HEK293 (cell line): ENCODE measurements around the gene C11orf54.
A peak's percentile ranks its signal among the peaks of the same experiment; 100 is the strongest.

ENCODE experiments used
- CTCF ChIA-PET: fragments of 350-600 bp; formaldehyde crosslinking; extraction: SDS; loops from one replicate; lab custom pipeline; 2021; ENCODE audit warnings: antibody characterized with exemption; lab: Yijun Ruan, JAX
- POLR2A ChIA-PET: fragments of 300-600 bp; formaldehyde crosslinking; extraction: SDS; loops from one replicate; lab custom pipeline; 2020; ENCODE audit warnings: antibody characterized with exemption, inconsistent platforms; lab: Yijun Ruan, JAX
- H3K27ac ChIP-seq: fragments of 200-500 bp; sonication (Bioruptor generic); 2 replicates; pipeline ENCODE4 v1.5.1; 2014; ENCODE audit warnings: low read depth, low read length, control low read depth, inconsistent platforms; ENCODE audit errors: extremely low read depth
- H3K36me3 ChIP-seq, 2 experiments: fragments of 200-500 bp in 1 of 2; sonication (Bioruptor generic) in 1 of 2; 1 replicate in 1 of 2; 2 replicates in 1 of 2; pipeline ENCODE4 v1.5.1; 2014 to 2017; ENCODE audit warnings: inconsistent platforms in 2 of 2, low read length in 2 of 2; ENCODE audit not compliant: control insufficient read depth in 2 of 2, insufficient read depth in 1 of 2
- H3K4me1 ChIP-seq: fragments of 200-500 bp; sonication (Bioruptor generic); 2 replicates; pipeline ENCODE4 v1.5.1; 2014; ENCODE audit warnings: mild to moderate bottlenecking, low read length, inconsistent platforms; ENCODE audit not compliant: control insufficient read depth, insufficient read depth
- H3K4me3 ChIP-seq: 2 replicates; pipeline ENCODE4 v1.5.1; 2011; ENCODE audit warnings: low read depth, mild to moderate bottlenecking, control low read depth, low read length, moderate library complexity
- H3K9me3 ChIP-seq: fragments of 200-500 bp; sonication (Bioruptor generic); 2 replicates; pipeline ENCODE4 v1.5.1; 2014; ENCODE audit warnings: low read depth, low read length, inconsistent platforms; ENCODE audit not compliant: control insufficient read depth, insufficient read depth
- BCL11B ChIP-seq: fragments of 450-650 bp; formaldehyde crosslinking; IDR thresholded peaks from 2 replicates; pipeline ENCODE4 v1.5.1; 2016; ENCODE audit warnings: low read depth, missing biosample characterization, missing genetic modification characterization
- KLF9 ChIP-seq: fragments of 450-650 bp; formaldehyde crosslinking; IDR thresholded peaks from 2 replicates; pipeline ENCODE4 v1.5.1; 2016; ENCODE audit warnings: missing biosample characterization, missing genetic modification characterization, low read depth
- MZF1 ChIP-seq: fragments of 450-650 bp; formaldehyde crosslinking; IDR thresholded peaks from 2 replicates; pipeline ENCODE4 v1.5.1; 2017; ENCODE audit warnings: missing biosample characterization, missing genetic modification characterization, borderline replicate concordance
- SP7 ChIP-seq: fragments of 450-650 bp; formaldehyde crosslinking; IDR thresholded peaks from 2 replicates; pipeline ENCODE4 v1.5.1; 2016; ENCODE audit warnings: missing biosample characterization, missing genetic modification characterization
- ZBTB10 ChIP-seq: fragments of 450-650 bp; formaldehyde crosslinking; IDR thresholded peaks from 2 replicates; pipeline ENCODE4 v1.5.1; 2016; ENCODE audit warnings: missing biosample characterization, missing genetic modification characterization
- ZBTB17 ChIP-seq: fragments of 450-650 bp; formaldehyde crosslinking; IDR thresholded peaks from 2 replicates; pipeline ENCODE4 v1.5.1; 2016; ENCODE audit warnings: missing biosample characterization, missing genetic modification characterization
- ZBTB7A ChIP-seq: fragments of 450-650 bp; formaldehyde crosslinking; IDR thresholded peaks from 2 replicates; pipeline ENCODE4 v1.5.1; 2016; ENCODE audit warnings: low read depth, missing biosample characterization, missing genetic modification characterization
- ZNF132 ChIP-seq: fragments of 450-650 bp; formaldehyde crosslinking; IDR thresholded peaks from 2 replicates; pipeline ENCODE4 v1.5.1; 2017; ENCODE audit warnings: missing biosample characterization, missing genetic modification characterization, borderline replicate concordance
- ZNF138 ChIP-seq: fragments of 450-650 bp; formaldehyde crosslinking; IDR thresholded peaks from 2 replicates; pipeline ENCODE4 v1.5.1; 2016; ENCODE audit warnings: missing biosample characterization, missing genetic modification characterization, borderline replicate concordance
- ZNF223 ChIP-seq: fragments of 450-650 bp; formaldehyde crosslinking; IDR thresholded peaks from 2 replicates; pipeline ENCODE4 v1.5.1; 2016; ENCODE audit warnings: missing biosample characterization, missing genetic modification characterization
- ZNF280C ChIP-seq: fragments of 450-650 bp; formaldehyde crosslinking; IDR thresholded peaks from 2 replicates; pipeline ENCODE4 v1.5.1; 2016; ENCODE audit warnings: missing biosample characterization, missing genetic modification characterization
- ZNF530 ChIP-seq: fragments of 450-650 bp; formaldehyde crosslinking; IDR thresholded peaks from 2 replicates; pipeline ENCODE4 v1.5.1; 2016; ENCODE audit warnings: low read depth, missing biosample characterization, missing genetic modification characterization
- ZNF560 ChIP-seq: fragments of 450-650 bp; formaldehyde crosslinking; IDR thresholded peaks from 2 replicates; pipeline ENCODE4 v1.5.1; 2017; ENCODE audit warnings: missing biosample characterization, missing genetic modification characterization, borderline replicate concordance
- ZNF654 ChIP-seq: fragments of 450-650 bp; formaldehyde crosslinking; IDR thresholded peaks from 2 replicates; pipeline ENCODE4 v1.5.1; 2016; ENCODE audit warnings: low read depth, missing biosample characterization, missing genetic modification characterization
- ZNF707 ChIP-seq: fragments of 450-650 bp; formaldehyde crosslinking; IDR thresholded peaks from 2 replicates; pipeline ENCODE4 v1.5.1; 2016; ENCODE audit warnings: missing biosample characterization, missing genetic modification characterization
- TF ChIP-seq, protein P1 (sequence below): fragments of 450-650 bp; formaldehyde crosslinking; IDR thresholded peaks from 2 replicates; pipeline ENCODE4 v1.5.1; 2016; ENCODE audit warnings: missing biosample characterization, missing genetic modification characterization
- TF ChIP-seq, protein P2 (sequence below): fragments of 450-650 bp; IDR thresholded peaks from 2 replicates; pipeline ENCODE4 v1.5.1; 2018; ENCODE audit warnings: missing biosample characterization, mild to moderate bottlenecking, missing genetic modification characterization

The C11orf54 gene

DNA sequence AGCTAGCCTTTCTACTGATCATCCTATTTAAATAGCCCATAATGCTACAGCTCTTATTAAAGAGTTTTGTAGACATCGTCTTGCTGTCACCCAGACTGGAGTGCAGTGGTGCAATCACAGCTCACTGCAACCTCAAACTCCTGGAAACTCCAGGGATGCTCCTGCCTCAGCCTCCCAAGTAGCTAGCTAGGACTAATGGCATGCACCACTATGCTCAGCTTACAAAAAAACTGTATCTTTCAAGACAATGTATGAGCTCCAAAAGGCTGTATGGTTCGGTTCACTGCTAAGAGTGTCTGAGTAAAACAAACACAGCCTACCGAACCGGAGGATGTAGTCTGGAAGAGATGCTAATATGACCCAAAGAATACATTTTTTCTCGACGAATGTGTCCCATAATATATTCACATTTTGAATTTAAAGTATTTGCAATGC, 2.8 kb upstream of the C11orf54 start:
- ChIA-PET CTCF (interaction anchor here (0.7 to 1.1 kb wide), 2 partner anchors 26 to 47 kb away, joined by 3 read pairs; no protein-coding TSS in a partner anchor), POLR2A (interaction anchor here (4.2 to 5.6 kb wide), 2 partner anchors 8 to 44 kb away, joined by 48 to 149 read pairs; partner anchors contain the start of gene MED17)
- H3K27ac ChIP-seq = no peak overlapping the region
- H3K9me3 ChIP-seq = no peaks in the 10 kb centered on the region
- H3K36me3 ChIP-seq = peaks cover 18 to 71% of the 10 kb centered on the region in 2 experiments
- peak; percentile 36; the same call in 1 of the 2 replicates for TF ChIP-seq ZBTB17 (tag by site-specific recombination)
- no peak for TF ChIP-seq ZNF280C (tag by site-specific recombination)
- TF ChIP-seq ZNF132 (tag by site-specific recombination) = no peak
- H3K4me1 ChIP-seq = no peaks in the 10 kb centered on the region
- H3K4me3 ChIP-seq = peak overlapping the region; percentile 96

GRCh38 chr11:93740031-93740729, 1.3 kb upstream of the C11orf54 start:
- no peaks in the 10 kb centered on the region for H3K9me3 ChIP-seq
- TF ChIP-seq SP7 (no peak), ZNF530 (tag by site-specific recombination) (no peak), ZNF707 (tag by site-specific recombination) (no peak), ZNF132 (tag by site-specific recombination) (no peak), ZNF654 (tag by site-specific recombination) (no peak), ZNF560 (tag by site-specific recombination) (no peak), ZNF223 (no peak), KLF9 (tag by site-specific recombination) (no peak), ZNF138 (no peak), ZNF280C (tag by site-specific recombination) (no peak), MZF1 (tag by site-specific recombination) (no peak), BCL11B (tag by site-specific recombination) (no peak), ZBTB7A (tag by site-specific recombination) (no peak), ZBTB10 (tag by site-specific recombination) (no peak)
- TF ChIP-seq, protein P1, sequence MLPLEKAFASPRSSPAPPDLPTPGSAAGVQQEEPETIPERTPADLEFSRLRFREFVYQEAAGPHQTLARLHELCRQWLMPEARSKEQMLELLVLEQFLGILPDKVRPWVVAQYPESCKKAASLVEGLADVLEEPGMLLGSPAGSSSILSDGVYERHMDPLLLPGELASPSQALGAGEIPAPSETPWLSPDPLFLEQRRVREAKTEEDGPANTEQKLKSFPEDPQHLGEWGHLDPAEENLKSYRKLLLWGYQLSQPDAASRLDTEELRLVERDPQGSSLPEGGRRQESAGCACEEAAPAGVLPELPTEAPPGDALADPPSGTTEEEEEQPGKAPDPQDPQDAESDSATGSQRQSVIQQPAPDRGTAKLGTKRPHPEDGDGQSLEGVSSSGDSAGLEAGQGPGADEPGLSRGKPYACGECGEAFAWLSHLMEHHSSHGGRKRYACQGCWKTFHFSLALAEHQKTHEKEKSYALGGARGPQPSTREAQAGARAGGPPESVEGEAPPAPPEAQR (tag by site-specific recombination) = no peak
- TF ChIP-seq, protein P2, sequence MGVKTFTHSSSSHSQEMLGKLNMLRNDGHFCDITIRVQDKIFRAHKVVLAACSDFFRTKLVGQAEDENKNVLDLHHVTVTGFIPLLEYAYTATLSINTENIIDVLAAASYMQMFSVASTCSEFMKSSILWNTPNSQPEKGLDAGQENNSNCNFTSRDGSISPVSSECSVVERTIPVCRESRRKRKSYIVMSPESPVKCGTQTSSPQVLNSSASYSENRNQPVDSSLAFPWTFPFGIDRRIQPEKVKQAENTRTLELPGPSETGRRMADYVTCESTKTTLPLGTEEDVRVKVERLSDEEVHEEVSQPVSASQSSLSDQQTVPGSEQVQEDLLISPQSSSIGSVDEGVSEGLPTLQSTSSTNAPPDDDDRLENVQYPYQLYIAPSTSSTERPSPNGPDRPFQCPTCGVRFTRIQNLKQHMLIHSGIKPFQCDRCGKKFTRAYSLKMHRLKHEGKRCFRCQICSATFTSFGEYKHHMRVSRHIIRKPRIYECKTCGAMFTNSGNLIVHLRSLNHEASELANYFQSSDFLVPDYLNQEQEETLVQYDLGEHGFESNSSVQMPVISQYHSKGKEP (tag by site-specific recombination) = no peak
- TF ChIP-seq, all 188 proteins: peak for 0
- peak overlapping the region; percentile 96 for H3K4me3 ChIP-seq
- no peak overlapping the region; the same call in 1 of the 2 replicates for H3K27ac ChIP-seq
- POLR2A ChIA-PET = interaction anchor here (0.6 to 5.6 kb wide), 6 partner anchors 9 to 65 kb away, joined by 3 to 149 read pairs (median 3); partner anchors contain the start of gene MED17
- H3K4me1 ChIP-seq = no peaks in the 10 kb centered on the region
- CTCF ChIA-PET = interaction anchor here (0.5 to 0.6 kb wide), 2 partner anchors 594 to 1279 kb away, joined by 3 read pairs; no protein-coding TSS in a partner anchor
- H3K36me3 ChIP-seq = peaks cover 7 to 58% of the 10 kb centered on the region in 2 experiments
